ENCODE results near the gene IQGAP1.

IQGAP1 gene

GRCh38 chr15:90393040-90393439, 5.0 kb downstream of the IQGAP1 start:
- TF ChIP-seq, protein P1, sequence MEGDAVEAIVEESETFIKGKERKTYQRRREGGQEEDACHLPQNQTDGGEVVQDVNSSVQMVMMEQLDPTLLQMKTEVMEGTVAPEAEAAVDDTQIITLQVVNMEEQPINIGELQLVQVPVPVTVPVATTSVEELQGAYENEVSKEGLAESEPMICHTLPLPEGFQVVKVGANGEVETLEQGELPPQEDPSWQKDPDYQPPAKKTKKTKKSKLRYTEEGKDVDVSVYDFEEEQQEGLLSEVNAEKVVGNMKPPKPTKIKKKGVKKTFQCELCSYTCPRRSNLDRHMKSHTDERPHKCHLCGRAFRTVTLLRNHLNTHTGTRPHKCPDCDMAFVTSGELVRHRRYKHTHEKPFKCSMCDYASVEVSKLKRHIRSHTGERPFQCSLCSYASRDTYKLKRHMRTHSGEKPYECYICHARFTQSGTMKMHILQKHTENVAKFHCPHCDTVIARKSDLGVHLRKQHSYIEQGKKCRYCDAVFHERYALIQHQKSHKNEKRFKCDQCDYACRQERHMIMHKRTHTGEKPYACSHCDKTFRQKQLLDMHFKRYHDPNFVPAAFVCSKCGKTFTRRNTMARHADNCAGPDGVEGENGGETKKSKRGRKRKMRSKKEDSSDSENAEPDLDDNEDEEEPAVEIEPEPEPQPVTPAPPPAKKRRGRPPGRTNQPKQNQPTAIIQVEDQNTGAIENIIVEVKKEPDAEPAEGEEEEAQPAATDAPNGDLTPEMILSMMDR (IDR thresholded peaks at IDR 0.05; ENCODE audit: insufficient read depth, missing control alignments): no peak

DNA sequence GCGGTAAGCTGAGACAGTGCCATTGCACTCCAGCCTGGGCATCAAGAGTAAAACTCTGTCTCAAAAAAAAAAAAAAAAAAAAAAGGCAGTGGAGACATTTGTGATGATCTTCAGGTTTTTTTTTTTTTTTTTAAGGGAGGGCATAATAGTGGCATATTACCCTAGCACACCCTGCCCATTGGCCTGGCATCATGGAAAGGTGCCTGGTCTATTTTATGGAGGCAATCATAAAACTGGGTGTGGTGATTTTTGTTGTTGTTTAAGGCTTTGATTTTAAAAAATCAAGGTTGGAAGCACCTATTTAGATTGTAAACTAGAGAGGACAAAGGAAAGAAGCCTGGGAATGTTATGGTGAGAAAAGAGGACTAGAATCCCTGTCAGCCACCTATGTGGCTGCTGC, 6.0 kb downstream of the IQGAP1 start:
- FAIRE-seq: no peak
- TF ChIP-seq, protein P1 (IDR thresholded peaks at IDR 0.05; ENCODE audit: insufficient read depth, missing control alignments): no peak
- DNase-seq (ENCODE audit: insufficient read length, low spot score): no peak

More at GRCh38 chr15:90393040-90393439, 5.0 kb downstream of the IQGAP1 start:
- FAIRE-seq (no peak), DNase-seq (ENCODE audit: insufficient read length, low spot score) (no peak)

DNA sequence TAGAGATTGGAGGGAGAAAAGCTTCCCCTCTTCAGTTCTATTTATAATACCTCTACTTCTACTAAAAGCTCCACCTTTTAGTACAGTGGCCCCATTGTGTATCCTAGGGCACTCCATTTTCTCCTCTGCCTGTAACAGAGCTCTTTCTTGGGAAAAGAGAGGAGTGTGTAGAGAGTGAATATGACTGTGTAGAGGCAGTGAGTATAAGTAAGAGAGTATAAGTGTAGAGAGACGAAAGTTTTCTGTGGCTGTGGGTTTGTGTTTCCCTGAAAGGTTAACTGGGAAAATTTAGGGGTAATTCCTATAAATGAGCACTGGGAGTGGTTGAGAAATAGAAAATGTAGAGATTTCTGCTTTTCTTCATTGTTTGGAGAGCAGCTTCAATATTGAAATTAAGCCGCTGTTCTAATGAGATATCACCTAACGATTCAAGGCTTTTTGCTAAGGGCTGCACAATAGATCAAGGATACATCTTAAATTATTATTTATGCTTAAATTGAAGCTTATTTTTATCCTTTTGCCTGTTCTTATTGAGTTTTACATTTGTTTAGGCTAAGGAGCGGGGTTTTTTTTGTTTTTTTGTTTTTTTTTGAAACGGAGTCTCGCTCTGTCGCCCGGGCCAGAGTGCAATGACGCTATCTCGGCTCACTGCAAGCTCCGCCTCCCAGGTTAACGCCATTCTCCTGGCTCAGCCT, 6.9 kb downstream of the IQGAP1 start:
- FAIRE-seq (no peak), DNase-seq (ENCODE audit: insufficient read length, low spot score) (no peak)
- TF ChIP-seq, protein P1 (IDR thresholded peaks at IDR 0.05; ENCODE audit: insufficient read depth, missing control alignments): no peak

- no peak for FAIRE-seq
- TF ChIP-seq, protein P1 (IDR thresholded peaks at IDR 0.05; ENCODE audit: insufficient read depth, missing control alignments): no peak
- DNase-seq (ENCODE audit: insufficient read length, low spot score): no peak
Observed at GRCh38 chr15:90396321-90396720, 8.3 kb downstream of the IQGAP1 start.

GRCh38 chr15:90400005-90400758, 12.1 kb downstream of the IQGAP1 start:
- FAIRE-seq: no peak
- DNase-seq (ENCODE audit: insufficient read length, low spot score): no peak
- TF ChIP-seq, protein P1 (IDR thresholded peaks at IDR 0.05; ENCODE audit: insufficient read depth, missing control alignments): no peak

GRCh38 chr15:90400759-90401314, 12.8 kb downstream of the IQGAP1 start:
- FAIRE-seq (no peak), DNase-seq (ENCODE audit: insufficient read length, low spot score) (no peak)
- TF ChIP-seq, protein P1 (IDR thresholded peaks at IDR 0.05; ENCODE audit: insufficient read depth, missing control alignments): no peak

Measured in D721Med (cell line).